SK-N-SH (cell line): ENCODE data around the gene RET. TPM values are rescaled to one million over a fixed set of nuclear protein-coding genes. Genes with fewer than 3 reads are reported as not detected.

Source experiments
- CTCF ChIA-PET: fragments of 300-600, 350-600 bp; formaldehyde crosslinking; extraction: SDS; loops from one replicate; lab custom pipeline; 2021; lab: Yijun Ruan, JAX
- POLR2A ChIA-PET: fragments of 350-600 bp; sonication (Branson Sonifier 250); formaldehyde crosslinking; extraction: SDS; loops from one replicate; lab custom pipeline; 2020; ENCODE audit warnings: antibody characterized with exemption, inconsistent platforms; lab: Yijun Ruan, JAX
- DNase-seq: peaks from one replicate; pipeline ENCODE4 v3.0.0; 2012
- H2AFZ ChIP-seq: fragments of 200-600 bp; sonication (generic); 2 replicates; pipeline ENCODE4 v1.8.1; 2016; ENCODE audit warnings: antibody characterized with exemption, mild to moderate bottlenecking, low read depth
- H3F3A ChIP-seq: fragments of 200-600 bp; sonication (generic); replicated peaks from 2 replicates; pipeline ENCODE3; 2016; ENCODE audit warnings: antibody characterized with exemption, mild to moderate bottlenecking; ENCODE audit not compliant: insufficient read depth
- H3K27ac ChIP-seq, 2 experiments: fragments of 200-500 bp in 1 of 2; fragments of 200-600 bp in 1 of 2; sonication (Bioruptor generic) in 1 of 2; sonication (generic), shearing (Covaris generic) in 1 of 2; 2 replicates each; pipeline versions ENCODE4 v1.5.1 to v1.6.1; 2014 to 2016; ENCODE audit warnings: low read depth in 2 of 2, inconsistent platforms in 1 of 2, low read length in 1 of 2, mild to moderate bottlenecking in 1 of 2, mixed read lengths in 1 of 2
- H3K27me3 ChIP-seq: fragments of 200-600 bp; sonication (generic), shearing (Covaris generic); 2 replicates; pipeline ENCODE4 v1.6.1; 2016; ENCODE audit warnings: mixed run types; ENCODE audit not compliant: insufficient read depth
- H3K36me3 ChIP-seq, 2 experiments: fragments of 200-500 bp in 1 of 2; fragments of 200-600 bp in 1 of 2; sonication (Bioruptor generic) in 1 of 2; sonication (generic) in 1 of 2; replicated peaks in 1 of 2; 2 replicates each; pipeline versions ENCODE3 to v1.5.1; 2014 to 2016; ENCODE audit warnings: low read length in 1 of 2, mild to moderate bottlenecking in 1 of 2; ENCODE audit not compliant: insufficient read depth in 2 of 2, control insufficient read depth in 1 of 2
- H3K4me1 ChIP-seq, 2 experiments: fragments of 200-500 bp in 1 of 2; fragments of 200-600 bp in 1 of 2; sonication (Bioruptor generic) in 1 of 2; sonication (generic), shearing (Covaris generic) in 1 of 2; 2 replicates each; pipeline versions ENCODE4 v1.5.1 to v1.6.1; 2014 to 2016; ENCODE audit warnings: low read depth in 1 of 2, low read length in 1 of 2, mixed run types in 1 of 2; ENCODE audit not compliant: insufficient read depth in 2 of 2, control insufficient read depth in 1 of 2
- H3K4me2 ChIP-seq: fragments of 200-600 bp; sonication (generic), shearing (Covaris generic); 2 replicates; pipeline ENCODE4 v1.6.1; 2017; ENCODE audit warnings: mixed run types
- H3K4me3 ChIP-seq, 2 experiments: fragments of 200-500 bp in 1 of 2; fragments of 200-600 bp in 1 of 2; sonication (Bioruptor generic) in 1 of 2; sonication (generic), shearing (Covaris generic) in 1 of 2; 2 replicates each; pipeline versions ENCODE4 v1.5.1 to v1.8.1; 2014 to 2016; ENCODE audit warnings: low read depth in 2 of 2, inconsistent platforms in 1 of 2, low read length in 1 of 2, mild to moderate bottlenecking in 1 of 2, mixed read lengths in 1 of 2, moderate library complexity in 1 of 2
- H3K79me2 ChIP-seq: fragments of 200-600 bp; sonication (generic); 2 replicates; pipeline ENCODE4 v1.8.1; 2017; ENCODE audit warnings: mild to moderate bottlenecking; ENCODE audit not compliant: insufficient read depth
- H3K9ac ChIP-seq: fragments of 200-600 bp; sonication (generic); 2 replicates; pipeline ENCODE4 v1.6.1; 2017; ENCODE audit warnings: mixed run types
- H3K9me2 ChIP-seq: fragments of 200-600 bp; sonication (generic); 2 replicates; pipeline ENCODE4 v1.6.1; 2017; ENCODE audit warnings: mixed run types
- H3K9me3 ChIP-seq: fragments of 200-600 bp; sonication (generic); 2 replicates; pipeline ENCODE4 v1.6.1; 2017; ENCODE audit warnings: mixed run types, mild to moderate bottlenecking, moderate library complexity
- H4K20me1 ChIP-seq: fragments of 200-600 bp; sonication (generic); 2 replicates; pipeline ENCODE4 v1.6.1; 2017; ENCODE audit warnings: mild to moderate bottlenecking, mixed run types; ENCODE audit not compliant: insufficient read depth
- CHD2 ChIP-seq: fragments of 150-350 bp; IDR thresholded peaks from 2 replicates; pipeline ENCODE4 v1.6.1; 2018; ENCODE audit warnings: low read length; ENCODE audit not compliant: partially characterized antibody
- EP300 ChIP-seq, 2 experiments: IDR thresholded peaks; 2 replicates each; pipeline versions ENCODE4 v1.4.0 to v1.6.1; 2012; ENCODE audit warnings: borderline replicate concordance in 1 of 2, low read depth in 1 of 2, low read length in 1 of 2
- EZH2phosphoT487 ChIP-seq: fragments of 200-600 bp; sonication (generic); IDR thresholded peaks from 2 replicates; pipeline ENCODE4 v1.6.1; 2017; ENCODE audit warnings: low read depth, mixed run types, mild to moderate bottlenecking, antibody characterized with exemption, moderate library complexity, borderline replicate concordance
- FOSL2 ChIP-seq: IDR thresholded peaks from 2 replicates; pipeline ENCODE4 v1.4.0; 2012; ENCODE audit warnings: low read depth, mild to moderate bottlenecking, moderate library complexity, borderline replicate concordance
- GATA2 ChIP-seq: sonication (generic); formaldehyde crosslinking; IDR thresholded peaks from 2 replicates; pipeline ENCODE4 v1.5.0; 2020; ENCODE audit warnings: mild to moderate bottlenecking, missing genetic modification reagents
- JUND ChIP-seq: IDR thresholded peaks from 2 replicates; pipeline ENCODE4 v1.4.0; 2012
- NFIC ChIP-seq: IDR thresholded peaks from 2 replicates; pipeline ENCODE4 v1.4.0; 2012; ENCODE audit warnings: borderline replicate concordance
- NRF1 ChIP-seq: IDR thresholded peaks from 2 replicates; pipeline ENCODE4 v1.6.1; 2012; ENCODE audit warnings: low read depth, mild to moderate bottlenecking, low read length
- PBX3 ChIP-seq: IDR thresholded peaks from 2 replicates; pipeline ENCODE4; 2012
- POLR2AphosphoS5 ChIP-seq: IDR thresholded peaks from 2 replicates; pipeline ENCODE4 v1.6.1; 2012; ENCODE audit warnings: low read depth, low read length
- RAD21 ChIP-seq: IDR thresholded peaks from 2 replicates; pipeline ENCODE4 v1.6.1; 2012; ENCODE audit warnings: mild to moderate bottlenecking, low read length
- REST ChIP-seq: IDR thresholded peaks from 2 replicates; pipeline ENCODE4 v1.6.1; 2012; ENCODE audit warnings: mild to moderate bottlenecking, low read depth, low read length, moderate library complexity
- RXRA ChIP-seq: IDR thresholded peaks from 2 replicates; pipeline ENCODE4 v1.4.0; 2012; ENCODE audit warnings: low read depth, mild to moderate bottlenecking, borderline replicate concordance
- SMC3 ChIP-seq: IDR thresholded peaks from 2 replicates; pipeline ENCODE4 v1.6.1; 2012; ENCODE audit warnings: low read depth, low read length, improper control_type of control experiment
- TAF1 ChIP-seq: IDR thresholded peaks from 2 replicates; pipeline ENCODE4 v1.6.1; 2012; ENCODE audit warnings: low read depth, mild to moderate bottlenecking, low read length, moderate library complexity, borderline replicate concordance
- TCF12 ChIP-seq: IDR thresholded peaks from 2 replicates; pipeline ENCODE4 v1.4.0; 2012
- TEAD4 ChIP-seq: IDR thresholded peaks from 2 replicates; pipeline ENCODE4 v1.4.0; 2012; ENCODE audit warnings: mild to moderate bottlenecking, borderline replicate concordance; ENCODE audit not compliant: insufficient read depth
- WGBS: methylation state at CpG from one replicate; pipeline ENCODE4 v1.1.6; 2017; ENCODE audit warnings: low lambda C conversion rate; 5-methylcytosine and 5-hydroxymethylcytosine counted together
- polyA plus RNA-seq, 3 experiments: library from polyadenylated mRNA; depleted of rRNA; stranded (reverse); fragments of >200 nt; gene quantifications; 2 replicates each; pipeline ENCODE4 v1.2.3, GENCODE V29; 2012
- TF ChIP-seq, protein P1 (sequence below): IDR thresholded peaks from 2 replicates; pipeline ENCODE4 v1.4.0; 2012; ENCODE audit warnings: low read depth
- TF ChIP-seq, protein P2 (sequence below): fragments of 200-600 bp; sonication (generic); IDR thresholded peaks from 2 replicates; pipeline ENCODE4 v1.6.1; 2017; ENCODE audit warnings: antibody characterized with exemption, mild to moderate bottlenecking, moderate library complexity
- TF ChIP-seq, protein P3 (sequence below): fragments of 150-350 bp; IDR thresholded peaks from 2 replicates; pipeline ENCODE4 v1.6.1; 2017; ENCODE audit warnings: antibody characterized with exemption, low read length, low read depth, borderline replicate concordance

Gene RET
- polyA plus RNA-seq, 1 of the 3 experiments (the other 2 are of a cell fraction), result 3.2 TPM

GRCh38 chr10:43160921-43161255 is 84.0 kb downstream of the RET start (continued):
- TF ChIP-seq GATA2 (CRISPR knock-in tag) (no peak), TCF12 (no peak), PBX3 (no peak), CHD2 (no peak), RXRA (no peak)
- TF ChIP-seq, protein P1, sequence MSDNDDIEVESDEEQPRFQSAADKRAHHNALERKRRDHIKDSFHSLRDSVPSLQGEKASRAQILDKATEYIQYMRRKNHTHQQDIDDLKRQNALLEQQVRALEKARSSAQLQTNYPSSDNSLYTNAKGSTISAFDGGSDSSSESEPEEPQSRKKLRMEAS, result no peak
- TF ChIP-seq, protein P2, sequence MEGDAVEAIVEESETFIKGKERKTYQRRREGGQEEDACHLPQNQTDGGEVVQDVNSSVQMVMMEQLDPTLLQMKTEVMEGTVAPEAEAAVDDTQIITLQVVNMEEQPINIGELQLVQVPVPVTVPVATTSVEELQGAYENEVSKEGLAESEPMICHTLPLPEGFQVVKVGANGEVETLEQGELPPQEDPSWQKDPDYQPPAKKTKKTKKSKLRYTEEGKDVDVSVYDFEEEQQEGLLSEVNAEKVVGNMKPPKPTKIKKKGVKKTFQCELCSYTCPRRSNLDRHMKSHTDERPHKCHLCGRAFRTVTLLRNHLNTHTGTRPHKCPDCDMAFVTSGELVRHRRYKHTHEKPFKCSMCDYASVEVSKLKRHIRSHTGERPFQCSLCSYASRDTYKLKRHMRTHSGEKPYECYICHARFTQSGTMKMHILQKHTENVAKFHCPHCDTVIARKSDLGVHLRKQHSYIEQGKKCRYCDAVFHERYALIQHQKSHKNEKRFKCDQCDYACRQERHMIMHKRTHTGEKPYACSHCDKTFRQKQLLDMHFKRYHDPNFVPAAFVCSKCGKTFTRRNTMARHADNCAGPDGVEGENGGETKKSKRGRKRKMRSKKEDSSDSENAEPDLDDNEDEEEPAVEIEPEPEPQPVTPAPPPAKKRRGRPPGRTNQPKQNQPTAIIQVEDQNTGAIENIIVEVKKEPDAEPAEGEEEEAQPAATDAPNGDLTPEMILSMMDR, result no peak

DNA sequence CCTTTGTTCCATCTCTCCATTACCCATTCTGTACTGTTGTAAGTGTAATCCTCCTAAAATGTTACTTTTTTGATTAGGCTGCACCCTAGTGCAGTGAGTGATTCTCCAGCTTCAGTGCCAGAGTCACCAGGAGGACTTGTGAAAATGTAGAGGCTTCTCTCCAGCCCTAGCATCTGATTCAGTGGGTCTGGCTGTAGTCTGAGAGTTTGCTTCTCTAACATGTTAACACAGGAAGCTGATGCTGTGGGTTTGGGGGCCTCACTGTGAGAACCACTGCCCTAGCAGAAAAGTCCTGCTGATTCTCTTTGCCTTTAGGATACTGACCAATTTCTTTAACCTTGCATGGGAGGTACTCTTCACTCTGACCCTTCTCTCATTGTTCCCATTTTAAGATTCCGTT is 85.7 kb downstream of the RET start:
- POLR2A ChIA-PET, result no interaction called here
- no peak overlapping the region for H3K4me3 ChIP-seq
- no peak overlapping the region for H3K4me2 ChIP-seq
- no peaks in the 10 kb centered on the region for H3K9me2 ChIP-seq
- H3K4me1 ChIP-seq, result peaks cover 0 to 11% of the 10 kb centered on the region in 2 experiments; a peak in 2 of 4 replicates
- no peak for DNase-seq
- 93% methylated on average over 1 of the region's 1 CpG for WGBS
- H3K9ac ChIP-seq, result no peak overlapping the region
- H3K27ac ChIP-seq, result no peak overlapping the region
- peaks cover 5% of the 10 kb centered on the region for H3F3A ChIP-seq
- peaks cover 16% of the 10 kb centered on the region for H3K79me2 ChIP-seq
- peaks cover 33 to 35% of the 10 kb centered on the region in 2 experiments for H3K36me3 ChIP-seq
- H4K20me1 ChIP-seq, result no peaks in the 10 kb centered on the region
- H3K9me3 ChIP-seq, result no peaks in the 10 kb centered on the region
- TF ChIP-seq EZH2phosphoT487 (no peak), SMC3 (no peak), REST (no peak), TAF1 (no peak), TEAD4 (no peak), RAD21 (no peak), POLR2AphosphoS5 (no peak), NRF1 (no peak), NFIC (no peak), EP300 (IDR thresholded peaks at IDR 0.05; ENCODE audit: borderline replicate concordance in 1 of 2, low read depth in 1 of 2, low read length in 1 of 2) (no peak), FOSL2 (no peak), JUND (no peak)
- TF ChIP-seq, protein P1, result no peak
- TF ChIP-seq, protein P3, sequence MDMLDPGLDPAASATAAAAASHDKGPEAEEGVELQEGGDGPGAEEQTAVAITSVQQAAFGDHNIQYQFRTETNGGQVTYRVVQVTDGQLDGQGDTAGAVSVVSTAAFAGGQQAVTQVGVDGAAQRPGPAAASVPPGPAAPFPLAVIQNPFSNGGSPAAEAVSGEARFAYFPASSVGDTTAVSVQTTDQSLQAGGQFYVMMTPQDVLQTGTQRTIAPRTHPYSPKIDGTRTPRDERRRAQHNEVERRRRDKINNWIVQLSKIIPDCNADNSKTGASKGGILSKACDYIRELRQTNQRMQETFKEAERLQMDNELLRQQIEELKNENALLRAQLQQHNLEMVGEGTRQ, result no peak
- TF ChIP-seq, protein P2, result no peak
- no peak overlapping the region for H2AFZ ChIP-seq
- no peaks in the 10 kb centered on the region for H3K27me3 ChIP-seq
- CTCF ChIA-PET, result no interaction called here
